Activated CD4-positive, alpha-beta memory T cell treated with anti-CD3 and anti-CD28 coated beads, Interleukin-2, amount 10 ng/mL, durations not matched to agents 7 days and 5 days (primary cell): ENCODE measurements around the gene F2. TPM values are rescaled to one million over a fixed set of nuclear protein-coding genes. Genes with fewer than 3 reads are reported as not detected.
A peak's percentile ranks its signal among the peaks of the same experiment; 100 is the strongest.

Source experiments
- CTCF ChIA-PET: fragments of 350-600 bp; sonication (Branson Sonifier 250); formaldehyde crosslinking; loops from one replicate; lab custom pipeline; 2021; ENCODE audit warnings: antibody characterized with exemption, inconsistent platforms; lab: Charles Lee
- POLR2A ChIA-PET: fragments of 350-600 bp; sonication (Branson Sonifier 250); formaldehyde crosslinking; loops from one replicate; lab custom pipeline; 2021; ENCODE audit warnings: antibody characterized with exemption; lab: Charles Lee
- DNase-seq: peaks from one replicate; pipeline ENCODE4 v3.0.0-alpha.2; 2020
- H3K27ac Mint-ChIP-seq: one replicate; pipeline ENCODE4 v1.8.0; 2021; ENCODE audit warnings: mild to moderate bottlenecking, mixed read lengths
- H3K27me3 Mint-ChIP-seq: one replicate; pipeline ENCODE4 v1.8.0; 2021; ENCODE audit warnings: mixed read lengths
- H3K36me3 Mint-ChIP-seq: one replicate; pipeline ENCODE4 v1.8.0; 2021; ENCODE audit warnings: low read depth, mixed read lengths
- H3K4me1 Mint-ChIP-seq: one replicate; pipeline ENCODE4 v1.8.0; 2021; ENCODE audit warnings: mixed read lengths
- H3K4me3 Mint-ChIP-seq: one replicate; pipeline ENCODE4 v1.8.0; 2021; ENCODE audit warnings: mild to moderate bottlenecking, mixed read lengths
- H3K9me3 Mint-ChIP-seq: one replicate; pipeline ENCODE4 v1.8.0; 2021; ENCODE audit warnings: mixed read lengths
- total RNA-seq, 2 experiments: library from RNA; stranded (reverse); gene quantifications; one replicate each; pipeline ENCODE4 v1.2.3, GENCODE V29; 2021

Gene F2
- total RNA-seq, 2 experiments from 2014 or later: not detected

DNA sequence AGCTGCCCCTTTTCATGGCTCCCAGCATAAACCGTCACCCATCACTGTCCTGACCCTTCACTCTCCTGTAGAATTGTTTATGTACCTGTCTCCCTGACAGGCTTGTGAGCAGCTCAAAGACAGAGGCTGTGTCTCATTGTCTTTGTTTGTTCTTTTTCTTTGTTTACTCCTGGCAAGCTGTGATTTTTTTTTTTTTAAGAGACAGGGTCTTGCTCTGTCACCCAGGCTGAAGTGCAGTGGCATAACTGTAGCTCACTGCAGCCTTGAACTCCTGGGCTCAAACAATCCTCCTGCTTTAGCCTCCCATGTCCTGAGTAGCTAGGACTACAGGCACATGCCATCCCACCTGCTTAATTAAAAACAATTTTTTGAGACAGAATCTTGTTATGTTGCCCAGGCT lies 28.3 kb upstream of the F2 start:
- no peaks in the 10 kb centered on the region for H3K27me3 Mint-ChIP-seq
- no peak for DNase-seq
- peaks cover 52% of the 10 kb centered on the region for H3K36me3 Mint-ChIP-seq
- no peak overlapping the region for H3K4me3 Mint-ChIP-seq
- no peaks in the 10 kb centered on the region for H3K9me3 Mint-ChIP-seq
- peaks cover 3% of the 10 kb centered on the region for H3K4me1 Mint-ChIP-seq
- H3K27ac Mint-ChIP-seq: no peak overlapping the region
- ChIA-PET CTCF (no interaction called here), POLR2A (interaction anchor here (2.1 kb wide), 1 partner anchor 9 kb away, joined by 8 read pairs; the partner anchor contains the start of genes ARHGAP1 and ZNF408)

DNA sequence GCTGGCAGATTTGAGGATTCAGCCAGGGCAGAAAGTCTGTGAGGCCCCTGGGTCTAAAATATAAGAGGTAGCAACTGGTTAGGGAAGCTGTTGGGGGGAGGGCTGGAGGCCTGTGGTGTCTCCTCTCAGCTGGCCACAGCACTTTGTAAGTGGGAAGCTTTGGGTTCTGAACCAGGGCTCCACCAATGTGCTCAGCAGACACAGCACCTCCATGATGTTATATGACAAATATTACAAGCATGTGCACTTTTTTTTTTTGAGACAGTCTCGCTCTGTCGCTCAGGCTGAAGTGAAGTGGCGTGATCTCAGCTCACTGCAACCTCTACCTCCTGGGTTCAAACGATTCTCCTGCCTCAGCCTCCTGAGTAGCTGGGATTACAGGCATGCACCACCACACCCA lies 26.6 kb upstream of the F2 start:
- ChIA-PET POLR2A (interaction anchor here (1.4 to 2.1 kb wide), 2 partner anchors 8 to 22 kb away, joined by 4 to 8 read pairs; partner anchors contain the start of genes ARHGAP1 and ZNF408), CTCF (interaction anchor here (0.7 to 1.0 kb wide), 2 partner anchors 11 to 23 kb away, joined by 4 read pairs; no protein-coding TSS in a partner anchor)
- peaks cover 8% of the 10 kb centered on the region for H3K4me1 Mint-ChIP-seq
- no peak overlapping the region for H3K27ac Mint-ChIP-seq
- H3K36me3 Mint-ChIP-seq: peaks cover 46% of the 10 kb centered on the region
- no peaks in the 10 kb centered on the region for H3K9me3 Mint-ChIP-seq
- no peaks in the 10 kb centered on the region for H3K27me3 Mint-ChIP-seq
- H3K4me3 Mint-ChIP-seq: no peak overlapping the region
- no peak for DNase-seq

DNA sequence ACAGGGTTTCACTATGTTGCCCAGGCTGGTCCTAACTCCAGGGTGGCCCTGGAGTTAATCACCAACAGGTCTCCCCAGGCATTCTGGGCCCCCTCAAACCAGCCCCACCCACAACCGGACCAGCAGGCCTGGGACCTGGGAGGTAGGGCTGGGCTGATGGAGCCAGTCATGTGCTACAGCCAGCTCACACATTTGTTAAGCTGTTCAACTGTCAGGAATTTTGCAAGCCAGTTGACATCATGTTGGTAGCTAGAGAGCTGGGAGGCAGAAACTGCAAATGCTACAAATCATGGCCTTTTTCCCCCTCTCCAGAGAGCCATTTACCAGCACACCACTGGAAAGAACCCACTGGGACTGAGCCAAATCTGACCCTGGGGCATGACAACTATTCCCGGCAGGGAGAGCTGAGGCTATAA lies 25.4 kb upstream of the F2 start:
- no peak overlapping the region for H3K27ac Mint-ChIP-seq
- POLR2A ChIA-PET: interaction anchor here (0.8 to 2.3 kb wide), 4 partner anchors 9 to 100 kb away, joined by 3 to 9 read pairs (median 4); partner anchors contain the start of gene AMBRA1

DNA sequence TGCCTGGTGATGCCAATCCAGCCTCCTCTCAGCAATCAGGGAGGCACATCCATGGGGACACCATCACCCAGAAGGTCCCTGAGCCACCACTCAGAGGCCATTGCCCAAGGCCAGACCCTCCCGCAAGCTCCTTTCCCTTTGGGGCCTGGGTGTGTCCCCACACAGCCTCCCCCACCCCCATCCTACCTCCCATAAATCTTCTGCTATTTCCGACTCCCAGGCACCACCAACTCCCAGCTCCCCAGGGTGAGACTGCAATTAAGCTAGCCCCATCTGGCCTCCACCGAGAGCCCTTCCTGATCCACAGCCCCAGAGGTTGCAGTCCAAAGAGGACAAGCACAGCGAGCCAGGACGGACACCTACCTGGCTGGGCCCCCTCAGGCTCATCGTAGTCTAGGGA lies 24.9 kb upstream of the F2 start:
- Mint-ChIP-seq H3K4me3 (no peak overlapping the region), H3K36me3 (peaks cover 46% of the 10 kb centered on the region), H3K27me3 (no peaks in the 10 kb centered on the region), H3K27ac (no peak overlapping the region), H3K9me3 (no peaks in the 10 kb centered on the region), H3K4me1 (peaks cover 22% of the 10 kb centered on the region)
- ChIA-PET POLR2A (interaction anchor here (0.8 to 2.3 kb wide), 4 partner anchors 9 to 101 kb away, joined by 3 to 9 read pairs (median 4); partner anchors contain the start of gene AMBRA1), CTCF (no interaction called here)
- DNase-seq: no peak

More for the DNA sequence above, 25.4 kb upstream of the F2 start:
- Mint-ChIP-seq H3K9me3 (no peaks in the 10 kb centered on the region), H3K27me3 (no peaks in the 10 kb centered on the region), H3K4me3 (no peak overlapping the region), H3K4me1 (peaks cover 18% of the 10 kb centered on the region), H3K36me3 (peaks cover 44% of the 10 kb centered on the region)
- no peak for DNase-seq
- CTCF ChIA-PET: no interaction called here

DNA sequence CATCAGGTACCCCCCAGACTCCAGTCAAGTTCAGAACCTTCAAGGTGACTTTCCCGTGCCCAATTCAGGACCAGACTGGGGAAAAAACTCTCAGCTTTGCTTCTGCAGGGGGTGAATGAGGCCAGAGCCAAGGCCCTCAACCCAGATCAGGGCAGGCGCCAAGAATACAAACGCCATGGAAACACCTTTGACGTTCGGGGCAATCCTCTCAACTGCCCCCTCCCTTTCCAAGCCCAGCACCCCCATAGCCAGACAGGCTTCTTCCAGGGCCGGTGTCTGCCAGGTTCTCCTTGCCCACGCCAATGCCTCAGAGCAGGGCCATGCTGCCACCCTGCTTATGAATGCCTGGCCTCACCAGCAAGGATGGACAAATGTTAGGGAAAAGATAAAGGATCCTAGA lies 24.4 kb upstream of the F2 start:
- POLR2A ChIA-PET: interaction anchor here (0.8 to 2.3 kb wide), 2 partner anchors 19 to 23 kb away, joined by 4 to 9 read pairs; no protein-coding TSS in a partner anchor
- Mint-ChIP-seq H3K27me3 (no peaks in the 10 kb centered on the region), H3K4me3 (no peak overlapping the region), H3K36me3 (peaks cover 46% of the 10 kb centered on the region), H3K9me3 (no peaks in the 10 kb centered on the region), H3K4me1 (peaks cover 25% of the 10 kb centered on the region), H3K27ac (no peak overlapping the region)
- CTCF ChIA-PET: no interaction called here
- no peak for DNase-seq

DNA sequence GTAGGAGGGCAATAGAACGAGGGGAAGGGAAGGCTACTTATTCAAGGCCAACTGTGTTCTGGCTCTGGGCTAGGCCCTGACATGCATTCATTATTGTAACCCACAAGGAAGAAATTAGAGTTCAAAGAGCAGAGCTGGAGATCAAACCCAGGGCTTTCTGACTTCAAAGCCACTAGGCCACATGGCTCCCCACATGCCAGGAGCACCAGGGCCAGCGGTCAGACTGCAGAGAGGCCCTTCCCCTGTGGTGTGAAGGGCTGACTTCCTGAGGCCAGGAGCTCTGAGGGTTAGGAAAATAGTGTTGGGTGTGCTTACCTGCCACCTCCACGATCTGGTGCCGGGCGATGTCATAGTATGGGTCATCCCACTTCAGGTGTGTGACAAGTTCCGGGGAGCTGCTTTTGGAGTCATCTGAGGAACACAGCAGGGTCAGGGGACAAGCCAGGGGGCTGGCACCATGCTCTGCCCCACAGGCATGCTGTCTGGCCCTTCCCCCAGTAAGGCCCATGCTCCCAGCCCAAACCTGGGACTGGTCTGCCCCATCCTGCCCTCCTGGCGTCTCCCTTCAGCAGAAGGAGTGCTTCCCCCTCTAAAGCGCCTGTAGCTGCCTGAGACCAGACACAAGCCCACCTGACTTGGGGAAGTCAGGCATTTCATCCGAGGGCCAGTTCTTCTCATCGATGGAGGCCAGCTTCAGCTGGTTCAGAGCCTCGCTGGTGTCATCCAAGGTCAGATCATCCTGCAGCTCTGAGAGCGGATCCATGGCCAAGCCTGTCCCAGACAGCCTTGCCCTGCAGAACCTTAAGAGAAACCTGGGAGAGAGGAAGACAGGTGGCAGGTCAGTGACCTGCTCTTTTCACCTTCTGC lies 23.4 kb upstream of the F2 start:
- ChIA-PET CTCF (interaction anchor here (0.6 to 8.6 kb wide), 2 partner anchors 25 to 52 kb away, joined by 3 to 49 read pairs; no protein-coding TSS in a partner anchor), POLR2A (interaction anchor here (0.9 to 2.3 kb wide), 3 partner anchors 10 to 77 kb away, joined by 3 to 9 read pairs (median 4); no protein-coding TSS in a partner anchor)
- H3K4me3 Mint-ChIP-seq: no peak overlapping the region

DNA sequence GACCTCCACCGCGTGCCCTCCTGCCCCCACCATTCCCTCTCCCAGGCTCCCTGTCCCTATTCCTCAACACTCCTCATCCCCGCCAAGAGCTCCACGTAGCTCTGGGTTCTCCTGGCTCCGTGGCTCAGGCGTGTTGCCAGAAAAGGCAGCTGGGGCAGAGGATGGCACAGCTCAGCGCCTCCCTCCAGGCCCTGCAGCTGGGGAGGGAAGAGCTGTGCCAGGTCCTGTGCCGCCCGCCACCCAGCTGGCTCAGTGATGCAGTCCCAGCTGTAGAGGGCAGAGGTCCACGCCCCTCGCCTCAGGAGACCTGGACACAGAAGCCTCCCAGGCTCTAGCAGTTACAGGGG lies 22.8 kb upstream of the F2 start:
- peaks cover 48% of the 10 kb centered on the region for H3K36me3 Mint-ChIP-seq
- POLR2A ChIA-PET: interaction anchor here (0.9 to 1.1 kb wide), 3 partner anchors 11 to 77 kb away, joined by 3 to 4 read pairs (median 3); no protein-coding TSS in a partner anchor

More for the DNA sequence above, 23.4 kb upstream of the F2 start:
- peaks cover 28% of the 10 kb centered on the region for H3K4me1 Mint-ChIP-seq
- H3K27ac Mint-ChIP-seq: no peak overlapping the region
- no peak for DNase-seq
- no peaks in the 10 kb centered on the region for H3K9me3 Mint-ChIP-seq
- H3K27me3 Mint-ChIP-seq: no peaks in the 10 kb centered on the region
- H3K36me3 Mint-ChIP-seq: peaks cover 49% of the 10 kb centered on the region

DNA sequence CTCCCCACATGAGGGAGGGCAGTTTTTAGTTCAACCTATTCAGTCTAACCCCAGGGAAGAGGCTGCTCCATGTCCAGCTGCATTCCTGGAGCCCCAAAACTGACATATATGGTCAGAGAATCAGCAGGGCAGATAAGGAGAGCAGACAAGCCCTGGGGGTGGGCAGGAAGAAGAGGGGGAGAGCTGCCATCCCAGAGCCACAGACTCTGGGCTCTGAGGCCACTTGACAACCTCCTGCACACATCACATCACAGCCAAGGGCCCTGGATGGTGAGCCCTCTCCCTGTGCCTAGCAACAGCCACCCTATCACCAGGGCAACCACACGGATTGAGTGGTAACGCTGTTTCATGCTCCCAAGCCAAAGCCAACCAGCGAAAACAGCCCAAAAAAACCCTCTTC lies 21.7 kb upstream of the F2 start:
- H3K4me3 Mint-ChIP-seq: no peak overlapping the region
- no peak for DNase-seq
- H3K27me3 Mint-ChIP-seq: no peaks in the 10 kb centered on the region
- CTCF ChIA-PET: interaction anchor here (8.6 kb wide), 1 partner anchor 26 kb away, joined by 49 read pairs; no protein-coding TSS in a partner anchor
- peaks cover 39% of the 10 kb centered on the region for H3K4me1 Mint-ChIP-seq
- H3K27ac Mint-ChIP-seq: peak overlapping the region; percentile 41
- peaks cover 54% of the 10 kb centered on the region for H3K36me3 Mint-ChIP-seq
- POLR2A ChIA-PET: interaction anchor here (1.0 to 6.4 kb wide), 5 partner anchors 10 to 518 kb away, joined by 3 to 124 read pairs (median 4); partner anchors contain the start of gene DDB2
- no peaks in the 10 kb centered on the region for H3K9me3 Mint-ChIP-seq

More for the DNA sequence above, 22.8 kb upstream of the F2 start:
- no peak for DNase-seq
- H3K4me3 Mint-ChIP-seq: no peak overlapping the region
- peaks cover 29% of the 10 kb centered on the region for H3K4me1 Mint-ChIP-seq
- H3K27ac Mint-ChIP-seq: no peak overlapping the region
- no peaks in the 10 kb centered on the region for H3K9me3 Mint-ChIP-seq
- CTCF ChIA-PET: interaction anchor here (0.6 to 8.6 kb wide), 2 partner anchors 25 to 51 kb away, joined by 3 to 49 read pairs; no protein-coding TSS in a partner anchor
- H3K27me3 Mint-ChIP-seq: no peaks in the 10 kb centered on the region

DNA sequence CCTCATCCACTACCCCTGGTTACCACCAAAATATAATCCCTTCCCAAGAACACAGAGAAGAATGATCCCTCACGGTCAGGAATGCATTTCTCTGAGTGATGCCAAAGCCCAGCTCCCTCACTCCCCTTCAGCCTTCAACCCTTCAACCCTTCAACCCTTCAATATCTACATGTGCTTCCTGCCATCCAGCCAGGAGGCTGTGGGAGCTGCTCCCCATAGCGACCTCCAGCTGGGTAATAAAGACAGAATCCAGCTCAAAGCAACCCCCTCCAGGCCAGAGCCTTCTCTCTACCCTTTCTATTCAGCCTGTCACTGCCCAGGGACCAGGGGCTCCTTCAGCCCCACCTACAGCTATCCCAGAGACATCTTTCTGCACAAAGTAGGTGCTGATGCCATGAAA lies 21.3 kb upstream of the F2 start:
- ChIA-PET POLR2A (interaction anchor here (1.0 to 6.4 kb wide), 4 partner anchors 11 to 517 kb away, joined by 3 to 124 read pairs (median 9); partner anchors contain the start of gene DDB2), CTCF (interaction anchor here (3.3 to 8.6 kb wide), 2 partner anchors 27 to 80 kb away, joined by 14 to 49 read pairs; partner anchors contain the start of genes ATG13 and HARBI1)
- DNase-seq: no peak
- peak overlapping the region; percentile 41 for H3K27ac Mint-ChIP-seq
- H3K36me3 Mint-ChIP-seq: peaks cover 59% of the 10 kb centered on the region
- no peak overlapping the region for H3K4me3 Mint-ChIP-seq
- H3K27me3 Mint-ChIP-seq: no peaks in the 10 kb centered on the region
- H3K9me3 Mint-ChIP-seq: no peaks in the 10 kb centered on the region
- H3K4me1 Mint-ChIP-seq: peaks cover 43% of the 10 kb centered on the region

DNA sequence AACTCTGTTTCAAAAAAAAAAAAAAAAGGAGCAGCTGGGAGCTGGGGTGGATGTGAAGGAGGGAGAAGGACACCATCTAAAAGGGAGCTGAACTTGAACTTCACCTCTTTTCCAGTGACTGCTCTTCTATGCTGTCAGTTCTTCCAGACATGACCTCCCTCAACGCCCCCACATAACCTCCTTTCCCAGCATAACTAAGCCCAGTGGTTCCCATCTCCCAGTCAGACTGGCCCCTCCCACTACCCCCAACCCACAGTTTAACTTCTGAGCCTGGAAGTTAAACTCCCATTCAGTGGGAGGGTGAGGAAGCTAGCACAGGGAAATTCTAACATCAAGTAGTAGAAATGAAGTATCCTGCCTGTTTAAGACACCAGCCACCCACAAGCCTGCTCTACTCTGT lies 20.4 kb upstream of the F2 start:
- CTCF ChIA-PET: interaction anchor here (3.3 to 8.6 kb wide), 2 partner anchors 28 to 81 kb away, joined by 14 to 49 read pairs; partner anchors contain the start of genes ATG13 and HARBI1
- no peak for DNase-seq
- peaks cover 51% of the 10 kb centered on the region for H3K4me1 Mint-ChIP-seq
- peak overlapping the region; percentile 41 for H3K27ac Mint-ChIP-seq
- POLR2A ChIA-PET: interaction anchor here (3.5 to 6.4 kb wide), 3 partner anchors 12 to 81 kb away, joined by 14 to 124 read pairs (median 34); partner anchors contain the start of genes ATG13 and HARBI1
- H3K36me3 Mint-ChIP-seq: peaks cover 67% of the 10 kb centered on the region
- peak overlapping the region; percentile 98 for H3K4me3 Mint-ChIP-seq
- no peaks in the 10 kb centered on the region for H3K27me3 Mint-ChIP-seq
- no peaks in the 10 kb centered on the region for H3K9me3 Mint-ChIP-seq

DNA sequence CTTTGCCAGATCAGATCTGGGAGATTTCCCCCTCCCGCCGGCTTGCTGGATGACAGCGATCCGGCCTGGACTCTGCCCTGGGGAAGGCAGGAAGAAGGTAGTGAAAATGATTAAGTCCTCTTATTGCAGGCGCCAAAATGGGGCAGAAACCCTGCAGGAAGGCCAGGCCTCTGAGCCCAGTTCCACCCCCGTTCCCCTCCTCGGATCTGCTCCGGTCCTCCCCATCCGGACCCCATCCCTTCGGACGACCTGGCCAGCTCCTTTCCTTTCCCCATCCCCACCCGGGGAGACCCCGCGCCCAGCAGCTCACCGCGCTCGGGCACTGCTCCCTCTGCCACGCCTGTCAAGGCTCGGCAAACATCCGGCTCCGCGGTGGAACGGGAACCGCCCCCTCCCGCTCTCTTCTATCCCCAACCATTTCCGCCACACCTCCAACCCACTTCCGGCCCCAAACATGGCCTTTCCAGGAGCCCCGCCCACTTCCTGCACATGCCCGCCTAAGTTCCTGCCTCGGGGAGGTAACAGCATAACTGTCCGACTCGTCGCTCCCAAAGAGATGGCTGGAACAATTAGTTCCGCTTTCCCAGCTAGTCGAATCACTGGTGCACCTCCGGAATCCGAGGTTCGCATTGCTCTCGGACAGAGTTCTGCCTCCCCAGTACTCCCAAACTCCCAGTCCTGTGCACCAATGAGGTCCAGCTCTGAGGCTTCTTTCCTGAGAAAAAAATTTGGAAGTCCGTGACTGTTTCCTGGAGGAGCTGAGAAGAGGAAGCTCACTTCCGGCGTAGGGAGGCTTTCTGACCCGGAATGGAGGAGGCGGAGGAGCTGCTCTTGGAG lies 18.6 kb upstream of the F2 start, which contains the start of the genes ARHGAP1 and ZNF408:
TSS of gene ARHGAP1 (minus strand) at position 379 of the 837 bp plus-strand sequence. CDS start 4,512 bp downstream, outside the sequence.
TSS of gene ZNF408 (plus strand) at position 791 of the 837 bp plus-strand sequence. CDS start at position 808, 17 bp downstream.
- POLR2A ChIA-PET: interaction anchor here (0.7 to 6.4 kb wide), 18 partner anchors 9 to 1015 kb away, joined by 3 to 124 read pairs (median 5); partner anchors contain the start of genes ACP2, AMBRA1, ATG13 and CSTPP1

More for the DNA sequence above, 18.6 kb upstream of the F2 start, which contains the start of the genes ARHGAP1 and ZNF408:
- H3K27ac Mint-ChIP-seq: peak within 1 kb of the TSS; percentile 96
- peaks cover 51% of the 10 kb centered on the region for H3K4me1 Mint-ChIP-seq
- DNase-seq: peak; percentile 100
- H3K36me3 Mint-ChIP-seq: peaks cover 67% of the 10 kb centered on the region
- H3K27me3 Mint-ChIP-seq: no peaks in the 10 kb centered on the region
- CTCF ChIA-PET: interaction anchor here (0.6 to 8.6 kb wide), 7 partner anchors 30 to 743 kb away, joined by 3 to 49 read pairs (median 3); partner anchors contain the start of genes ATG13 and HARBI1
- H3K4me3 Mint-ChIP-seq: peak within 1 kb of the TSS; percentile 98
- no peaks in the 10 kb centered on the region for H3K9me3 Mint-ChIP-seq
